ENCODE measurements around the gene PAX7. TPM values are rescaled to one million over a fixed set of nuclear protein-coding genes. Genes with fewer than 3 reads are reported as not detected.

Gene PAX7
- total and polyA plus RNA-seq, 9 of the 15 experiments (the other 6 are each of a cell fraction or from before 2014, with no cell fraction given): not detected

GRCh38 chr1:18783705-18784481, 153.2 kb downstream of the PAX7 start (continued):
- peak; percentile 93 for TF ChIP-seq ZKSCAN8 (CRISPR knock-in tag; IDR thresholded peaks at IDR 0.05)
- TF ChIP-seq HNRNPK (IDR thresholded peaks at IDR 0.05; ENCODE audit: low read depth, low read length, poor library complexity, severe bottlenecking): no peak
- peak; percentile 31; the same call in 1 of the 2 replicates for TF ChIP-seq ADNP (tag; IDR thresholded peaks at IDR 0.05)

DNA sequence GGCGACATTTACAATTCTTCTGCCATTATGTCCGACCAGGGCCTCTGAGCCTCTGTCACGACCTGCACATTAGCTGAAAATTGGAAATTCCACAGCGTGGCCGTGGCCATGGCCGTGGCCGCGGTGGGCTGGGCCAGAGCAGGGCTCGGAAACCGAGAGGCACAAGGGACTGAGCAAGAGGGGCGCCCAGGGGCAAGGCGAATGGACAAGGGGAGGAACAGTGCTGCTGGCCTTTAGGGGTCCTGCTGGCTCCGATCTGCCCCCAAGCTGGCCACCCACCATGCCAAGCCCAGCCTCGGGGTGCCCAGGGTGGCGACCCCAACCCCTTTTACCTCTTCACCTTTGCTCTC, 153.8 kb downstream of the PAX7 start:
- H3K27me3 ChIP-seq (ENCODE audit: control insufficient read depth in 2 of 2, insufficient read depth in 2 of 2, low read length in 2 of 2): peaks cover 49 to 51% of the 10 kb centered on the region in 2 experiments
- in situ Hi-C loops (cut with MboI): no loop called here
- DNase-seq (ENCODE audit: extremely low read depth in 1 of 4, low spot score in 3 of 4) (no peak), ATAC-seq (no peak), FAIRE-seq (no peak)
- H3K4me2 ChIP-seq (ENCODE audit: insufficient read depth, low read length): no peak overlapping the region
- H3K27ac ChIP-seq (ENCODE audit: extremely low read depth, low read depth, low read length): no peak overlapping the region
- no peaks in the 10 kb centered on the region for H3K79me2 ChIP-seq (ENCODE audit: control insufficient read depth, insufficient read depth, low read length)
- intact Hi-C loops (cut with micrococcal nuclease): no loop called here
- no peaks in the 10 kb centered on the region for H3K9me3 ChIP-seq (replicated peaks; ENCODE audit: control insufficient read depth, insufficient read depth, low read depth, low read length)
- no peaks in the 10 kb centered on the region for H3K9me1 ChIP-seq (ENCODE audit: control insufficient read depth, insufficient read depth, low read length)
- H3K4me1 ChIP-seq (replicated peaks in 1 of 2; ENCODE audit: control insufficient read depth in 2 of 2, insufficient read depth in 2 of 2, low read length in 2 of 2): peaks cover 0 to 9% of the 10 kb centered on the region in 2 experiments; a peak in 2 of 5 replicates
- H4K20me1 ChIP-seq (replicated peaks; ENCODE audit: control insufficient read depth, insufficient read depth, low read length): peaks cover 9% of the 10 kb centered on the region
- no peak overlapping the region for H3K9ac ChIP-seq (ENCODE audit: insufficient read depth in 1 of 2, low read depth in 2 of 2, low read length in 2 of 2)
- POLR2A ChIA-PET: interaction anchor here (1.0 kb wide), 1 partner anchor 39 kb away, joined by 3 read pairs; no protein-coding TSS in a partner anchor
- no peak overlapping the region for H3K4me3 ChIP-seq
- BruUV-seq (replicated peaks): no TSS peak
- CTCF ChIA-PET (ENCODE audit: low intra/inter-chr PET ratio): no interaction called here
- no peaks in the 10 kb centered on the region for H3K36me3 ChIP-seq (ENCODE audit: control insufficient read depth, insufficient read depth, low read length)
- no peak overlapping the region for H2AFZ ChIP-seq (ENCODE audit: low read depth, low read length)
- WGBS (ENCODE audit: insufficient coverage, low coverage, missing lambda C conversion rate): 16% methylated on average over 15 of the region's 15 CpGs
- TF ChIP-seq ZFP1 (CRISPR knock-in tag; IDR thresholded peaks at IDR 0.05) (no peak), EHMT2 (IDR thresholded peaks at IDR 0.05) (no peak), ZNF449 (CRISPR knock-in tag; IDR thresholded peaks at IDR 0.05) (no peak), NR1H2 (CRISPR knock-in tag; IDR thresholded peaks at IDR 0.05) (no peak)
